ENCODE results near the gene WNT3. TPM values are rescaled to one million over a fixed set of nuclear protein-coding genes. Genes with fewer than 3 reads are reported as not detected.

Gene WNT3
- total RNA-seq, 1 donor from 2014 or later, result 14.4 TPM

DNA sequence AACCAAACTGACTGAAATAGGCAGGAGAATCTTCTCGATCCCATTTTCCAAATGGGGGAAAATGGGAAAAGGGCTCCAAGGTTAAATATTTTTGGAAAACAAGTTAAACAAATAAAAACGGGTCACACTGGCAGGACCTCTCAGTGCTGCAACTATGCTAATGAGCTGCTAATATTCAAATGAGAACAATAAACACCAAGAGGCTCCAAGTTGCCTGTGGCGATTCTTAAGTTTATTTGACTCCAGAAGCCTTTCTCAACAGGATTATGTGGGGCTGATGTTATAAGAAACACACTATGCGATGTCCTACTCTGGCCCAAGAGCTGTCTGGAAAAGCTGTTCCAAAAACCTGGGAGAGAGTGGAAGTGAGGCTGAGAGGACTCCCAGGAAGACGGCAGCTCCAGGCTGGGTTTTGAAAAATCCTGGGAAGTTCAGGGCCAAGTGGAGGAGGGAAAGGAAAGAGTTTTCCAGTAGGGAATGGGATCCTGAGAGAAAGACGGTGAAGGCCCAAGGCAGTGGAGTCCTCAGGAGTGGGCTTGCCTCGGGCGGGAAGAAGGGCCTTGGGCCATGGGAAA lies 21.4 kb downstream of the WNT3 start:
- Mint-ChIP-seq H3K9me3 (ENCODE audit: unreplicated experiment) (no peaks in the 10 kb centered on the region), H3K4me3 (ENCODE audit: unreplicated experiment) (no peak overlapping the region), H3K4me1 (ENCODE audit: unreplicated experiment) (peaks cover 10% of the 10 kb centered on the region), H3K27me3 (ENCODE audit: unreplicated experiment) (peaks cover 4% of the 10 kb centered on the region), H3K36me3 (ENCODE audit: low read depth, unreplicated experiment) (peaks cover 4% of the 10 kb centered on the region), H3K27ac (ENCODE audit: unreplicated experiment) (peak overlapping the region; percentile 42)
- DNase-seq (ENCODE audit: low spot score), result no peak
- TF ChIP-seq, protein P1, sequence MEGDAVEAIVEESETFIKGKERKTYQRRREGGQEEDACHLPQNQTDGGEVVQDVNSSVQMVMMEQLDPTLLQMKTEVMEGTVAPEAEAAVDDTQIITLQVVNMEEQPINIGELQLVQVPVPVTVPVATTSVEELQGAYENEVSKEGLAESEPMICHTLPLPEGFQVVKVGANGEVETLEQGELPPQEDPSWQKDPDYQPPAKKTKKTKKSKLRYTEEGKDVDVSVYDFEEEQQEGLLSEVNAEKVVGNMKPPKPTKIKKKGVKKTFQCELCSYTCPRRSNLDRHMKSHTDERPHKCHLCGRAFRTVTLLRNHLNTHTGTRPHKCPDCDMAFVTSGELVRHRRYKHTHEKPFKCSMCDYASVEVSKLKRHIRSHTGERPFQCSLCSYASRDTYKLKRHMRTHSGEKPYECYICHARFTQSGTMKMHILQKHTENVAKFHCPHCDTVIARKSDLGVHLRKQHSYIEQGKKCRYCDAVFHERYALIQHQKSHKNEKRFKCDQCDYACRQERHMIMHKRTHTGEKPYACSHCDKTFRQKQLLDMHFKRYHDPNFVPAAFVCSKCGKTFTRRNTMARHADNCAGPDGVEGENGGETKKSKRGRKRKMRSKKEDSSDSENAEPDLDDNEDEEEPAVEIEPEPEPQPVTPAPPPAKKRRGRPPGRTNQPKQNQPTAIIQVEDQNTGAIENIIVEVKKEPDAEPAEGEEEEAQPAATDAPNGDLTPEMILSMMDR (IDR thresholded peaks at IDR 0.05; ENCODE audit: unreplicated experiment), result no peak

DNA sequence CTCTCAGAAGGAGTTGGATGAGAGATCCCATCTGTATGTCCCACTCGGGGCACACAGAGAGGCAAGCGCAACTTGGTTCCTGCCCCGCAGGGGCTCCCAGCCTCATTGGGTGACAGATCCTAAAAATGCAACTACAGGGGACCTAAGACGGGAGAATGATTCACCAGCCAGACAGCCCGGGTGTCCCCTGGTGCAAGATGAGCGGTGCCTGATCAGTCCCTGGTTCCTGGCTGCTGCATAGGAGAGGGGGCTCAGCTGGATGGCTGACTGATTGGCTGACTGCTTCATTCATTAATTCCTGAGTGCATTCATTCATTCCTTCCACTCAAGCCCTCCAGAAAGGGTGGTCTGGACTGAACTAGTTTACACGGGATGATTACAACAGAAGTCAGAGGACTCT lies 22.0 kb downstream of the WNT3 start:
- TF ChIP-seq, protein P1 (IDR thresholded peaks at IDR 0.05; ENCODE audit: unreplicated experiment), result no peak
- peak overlapping the region; percentile 42 for H3K27ac Mint-ChIP-seq (ENCODE audit: unreplicated experiment)
- H3K4me3 Mint-ChIP-seq (ENCODE audit: unreplicated experiment), result no peak overlapping the region
- DNase-seq (ENCODE audit: low spot score), result no peak
- peaks cover 15% of the 10 kb centered on the region for H3K4me1 Mint-ChIP-seq (ENCODE audit: unreplicated experiment)
- H3K36me3 Mint-ChIP-seq (ENCODE audit: low read depth, unreplicated experiment), result peaks cover 4% of the 10 kb centered on the region
- H3K9me3 Mint-ChIP-seq (ENCODE audit: unreplicated experiment), result no peaks in the 10 kb centered on the region
- peaks cover 4% of the 10 kb centered on the region for H3K27me3 Mint-ChIP-seq (ENCODE audit: unreplicated experiment)

DNA sequence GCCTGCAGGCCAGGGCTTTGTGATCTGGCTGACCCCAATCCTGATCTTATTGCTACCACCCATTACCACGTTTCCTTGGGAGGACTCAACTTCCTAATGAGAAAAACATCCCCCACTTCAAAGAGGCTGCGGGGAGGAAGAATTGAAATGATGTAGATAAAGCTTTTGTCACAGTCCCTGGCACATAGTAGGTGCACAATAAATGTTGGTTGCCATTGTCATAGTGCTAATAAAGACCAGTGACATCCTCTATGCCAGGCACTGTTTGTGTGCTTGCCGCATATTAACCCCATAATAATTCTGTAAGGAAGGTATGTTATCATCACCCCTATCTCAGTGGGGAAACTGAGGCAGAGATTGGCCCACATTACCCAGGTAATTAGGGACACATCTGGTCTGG lies 22.4 kb downstream of the WNT3 start:
- H3K36me3 Mint-ChIP-seq (ENCODE audit: low read depth, unreplicated experiment), result peaks cover 4% of the 10 kb centered on the region
- no peak for DNase-seq (ENCODE audit: low spot score)
- H3K27ac Mint-ChIP-seq (ENCODE audit: unreplicated experiment), result no peak overlapping the region
- H3K4me3 Mint-ChIP-seq (ENCODE audit: unreplicated experiment), result no peak overlapping the region
- peaks cover 7% of the 10 kb centered on the region for H3K27me3 Mint-ChIP-seq (ENCODE audit: unreplicated experiment)
- H3K9me3 Mint-ChIP-seq (ENCODE audit: unreplicated experiment), result no peaks in the 10 kb centered on the region
- TF ChIP-seq, protein P1 (IDR thresholded peaks at IDR 0.05; ENCODE audit: unreplicated experiment), result no peak
- peaks cover 17% of the 10 kb centered on the region for H3K4me1 Mint-ChIP-seq (ENCODE audit: unreplicated experiment)

DNA sequence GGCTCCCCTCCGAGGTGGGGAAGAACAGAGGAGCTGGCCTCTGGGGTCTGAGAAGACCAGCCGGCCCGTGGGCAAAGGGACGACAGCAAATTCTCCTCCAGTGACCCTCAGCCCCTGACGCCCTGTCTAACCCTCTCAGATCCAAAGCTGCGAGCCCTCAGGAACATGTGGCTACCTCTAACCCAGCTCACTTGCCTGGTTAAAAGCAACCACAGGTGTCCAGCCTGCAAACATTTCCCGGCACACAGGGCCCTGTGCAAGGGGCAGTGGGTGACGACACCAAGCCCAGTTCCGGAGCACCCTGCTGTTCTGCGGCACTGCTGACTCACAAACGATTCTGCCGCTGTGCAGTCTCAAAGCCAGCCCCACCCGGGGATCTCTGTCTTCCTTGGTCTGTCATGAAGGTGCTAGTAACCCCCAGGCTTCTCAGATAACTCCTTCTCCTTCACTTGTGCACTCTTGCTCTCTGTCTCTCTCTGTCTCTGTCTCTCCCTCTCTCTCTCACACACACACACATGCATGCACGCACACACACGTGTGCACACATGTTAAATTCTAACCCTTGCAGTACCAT lies 23.0 kb downstream of the WNT3 start:
- H3K9me3 Mint-ChIP-seq (ENCODE audit: unreplicated experiment), result no peaks in the 10 kb centered on the region

DNA sequence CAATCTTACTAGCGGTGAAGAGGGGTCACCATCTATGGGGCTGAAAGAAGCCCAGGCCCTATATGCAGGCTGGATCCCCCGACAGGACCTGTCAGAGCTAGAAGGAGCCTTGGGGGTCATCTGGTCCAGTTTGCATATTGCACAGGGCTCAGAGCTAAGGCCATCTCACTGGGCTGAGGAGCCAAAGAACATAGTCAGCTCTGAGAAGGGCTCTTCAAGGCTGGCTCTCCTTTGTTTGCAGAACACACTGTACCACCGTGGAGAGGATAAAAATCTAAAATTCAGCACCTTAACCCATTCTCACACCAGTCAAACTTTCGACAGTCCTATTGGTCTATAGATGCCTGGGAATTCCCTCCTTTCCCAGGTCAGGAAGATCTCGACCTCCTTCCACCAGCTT lies 24.2 kb downstream of the WNT3 start:
- Mint-ChIP-seq H3K9me3 (ENCODE audit: unreplicated experiment) (no peaks in the 10 kb centered on the region), H3K27me3 (ENCODE audit: unreplicated experiment) (peaks cover 7% of the 10 kb centered on the region), H3K4me3 (ENCODE audit: unreplicated experiment) (no peak overlapping the region), H3K36me3 (ENCODE audit: low read depth, unreplicated experiment) (peaks cover 4% of the 10 kb centered on the region), H3K4me1 (ENCODE audit: unreplicated experiment) (peaks cover 28% of the 10 kb centered on the region), H3K27ac (ENCODE audit: unreplicated experiment) (no peak overlapping the region)
- TF ChIP-seq, protein P1 (IDR thresholded peaks at IDR 0.05; ENCODE audit: unreplicated experiment), result no peak
- no peak for DNase-seq (ENCODE audit: low spot score)

More for the DNA sequence above, 23.0 kb downstream of the WNT3 start:
- no peak for DNase-seq (ENCODE audit: low spot score)
- TF ChIP-seq, protein P1 (IDR thresholded peaks at IDR 0.05; ENCODE audit: unreplicated experiment), result no peak
- Mint-ChIP-seq H3K27me3 (ENCODE audit: unreplicated experiment) (peaks cover 8% of the 10 kb centered on the region), H3K4me1 (ENCODE audit: unreplicated experiment) (peaks cover 24% of the 10 kb centered on the region), H3K27ac (ENCODE audit: unreplicated experiment) (peak overlapping the region; percentile 43), H3K4me3 (ENCODE audit: unreplicated experiment) (no peak overlapping the region), H3K36me3 (ENCODE audit: low read depth, unreplicated experiment) (peaks cover 2% of the 10 kb centered on the region)

Data from endothelial cell (in vitro differentiated cells).